ENCODE measurements around the gene CALN1. TPM values are rescaled to one million over a fixed set of nuclear protein-coding genes. Genes with fewer than 3 reads are reported as not detected.

CALN1 gene
- total RNA-seq, 1 experiment from 2014 or later: not detected

DNA sequence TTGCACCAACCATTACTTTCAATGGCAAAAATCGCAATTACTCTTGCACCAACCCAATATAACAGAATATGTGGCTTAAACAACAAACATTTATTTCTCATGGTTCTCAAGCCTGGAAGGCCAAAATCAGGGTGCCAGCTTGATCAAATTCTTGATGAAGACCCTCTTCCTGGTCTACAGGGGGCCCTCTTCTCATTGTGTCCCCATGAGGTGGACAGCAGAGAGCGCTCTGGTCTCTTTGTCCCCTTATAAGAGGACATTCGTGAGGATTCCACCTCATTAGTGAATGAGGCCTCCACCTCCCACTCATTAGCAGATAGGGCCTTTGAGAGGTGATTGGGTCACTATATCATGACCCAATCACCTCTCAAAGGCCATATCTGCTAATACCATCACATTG is 120.0 kb downstream of the CALN1 start:
- Histone ChIP-seq H3K36me3 (ENCODE audit: insufficient read depth, low read length) (no peaks in the 10 kb centered on the region), H3K4me1 (ENCODE audit: low read length) (no peaks in the 10 kb centered on the region), H3K9ac (ENCODE audit: low read length) (no peak overlapping the region), H2AFZ (ENCODE audit: low read length) (no peak overlapping the region), H3K27me3 (ENCODE audit: low read length) (no peaks in the 10 kb centered on the region; the same call in 1 of the 2 replicates), H3K79me2 (ENCODE audit: low read length) (no peaks in the 10 kb centered on the region), H3K9me3 (ENCODE audit: low read length) (no peaks in the 10 kb centered on the region), H3K4me3 (ENCODE audit: low read length) (no peak overlapping the region), H3K9me2 (replicated peaks; ENCODE audit: insufficient read depth, low read length) (no peaks in the 10 kb centered on the region), H3K27ac (ENCODE audit: low read length) (no peak overlapping the region), H4K20me1 (ENCODE audit: insufficient read depth, low read depth, low read length) (no peaks in the 10 kb centered on the region), H3K4me2 (ENCODE audit: low read depth, low read length, poor library complexity, severe bottlenecking) (no peak overlapping the region)
- DNase-seq: no peak

DNA sequence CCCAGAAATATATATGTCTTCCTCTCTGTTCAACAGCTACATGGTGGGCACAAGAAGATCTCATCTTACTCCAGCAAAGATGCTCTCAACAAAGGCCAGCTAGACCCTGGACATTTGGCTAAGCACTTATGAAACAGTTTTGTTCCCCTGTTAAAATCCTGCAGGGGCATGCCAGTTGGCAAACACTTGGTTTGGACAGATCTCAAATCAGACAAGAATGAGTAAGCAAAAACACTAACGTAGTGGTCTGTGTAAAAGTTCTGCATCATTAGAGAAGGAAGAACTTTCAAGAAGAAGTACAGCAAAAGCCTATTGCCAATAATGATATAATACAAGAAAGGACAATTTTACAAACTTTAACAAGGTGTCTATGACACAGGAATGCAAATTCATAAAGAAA is 125.6 kb downstream of the CALN1 start:
- H4K20me1 ChIP-seq (ENCODE audit: insufficient read depth, low read depth, low read length): no peaks in the 10 kb centered on the region
- H3K36me3 ChIP-seq (ENCODE audit: insufficient read depth, low read length): no peaks in the 10 kb centered on the region
- no peak overlapping the region for H3K4me2 ChIP-seq (ENCODE audit: low read depth, low read length, poor library complexity, severe bottlenecking)
- DNase-seq: no peak
- no peaks in the 10 kb centered on the region; the same call in 1 of the 2 replicates for H3K27me3 ChIP-seq (ENCODE audit: low read length)
- H3K27ac ChIP-seq (ENCODE audit: low read length): no peak overlapping the region
- no peaks in the 10 kb centered on the region for H3K9me2 ChIP-seq (replicated peaks; ENCODE audit: insufficient read depth, low read length)
- H3K79me2 ChIP-seq (ENCODE audit: low read length): no peaks in the 10 kb centered on the region
- no peak overlapping the region for H3K9ac ChIP-seq (ENCODE audit: low read length)
- H3K4me1 ChIP-seq (ENCODE audit: low read length): no peaks in the 10 kb centered on the region
- H3K4me3 ChIP-seq (ENCODE audit: low read length): no peak overlapping the region
- H2AFZ ChIP-seq (ENCODE audit: low read length): no peak overlapping the region
- no peaks in the 10 kb centered on the region for H3K9me3 ChIP-seq (ENCODE audit: low read length)

DNA sequence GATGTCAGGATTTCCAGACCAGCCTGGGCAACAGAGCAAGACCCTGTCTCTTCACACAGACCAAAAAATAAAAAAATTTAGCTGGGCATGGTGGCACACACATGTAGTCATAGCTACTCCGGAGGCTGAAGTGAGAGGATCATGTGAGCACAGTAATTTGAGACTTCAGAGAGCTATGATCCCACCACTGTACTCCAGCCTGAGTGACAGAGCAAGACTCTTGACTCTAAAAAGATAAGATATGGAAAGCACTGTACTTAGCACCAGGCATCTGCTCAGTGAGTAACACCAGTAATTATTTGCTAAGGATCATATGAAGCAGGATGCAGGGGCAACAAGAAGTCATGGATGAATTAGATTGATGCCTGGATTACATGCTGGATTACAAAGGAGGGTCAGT is 128.8 kb downstream of the CALN1 start:
- no peaks in the 10 kb centered on the region for H3K27me3 ChIP-seq (ENCODE audit: low read length)
- no peak overlapping the region for H3K4me2 ChIP-seq (ENCODE audit: low read depth, low read length, poor library complexity, severe bottlenecking)
- no peak overlapping the region for H3K27ac ChIP-seq (ENCODE audit: low read length)
- H3K9me3 ChIP-seq (ENCODE audit: low read length): no peaks in the 10 kb centered on the region
- H3K36me3 ChIP-seq (ENCODE audit: insufficient read depth, low read length): no peaks in the 10 kb centered on the region
- no peaks in the 10 kb centered on the region for H4K20me1 ChIP-seq (ENCODE audit: insufficient read depth, low read depth, low read length)
- H3K9ac ChIP-seq (ENCODE audit: low read length): no peak overlapping the region
- H2AFZ ChIP-seq (ENCODE audit: low read length): no peak overlapping the region
- H3K9me2 ChIP-seq (replicated peaks; ENCODE audit: insufficient read depth, low read length): no peaks in the 10 kb centered on the region
- H3K4me1 ChIP-seq (ENCODE audit: low read length): no peaks in the 10 kb centered on the region
- no peak overlapping the region for H3K4me3 ChIP-seq (ENCODE audit: low read length)
- H3K79me2 ChIP-seq (ENCODE audit: low read length): no peaks in the 10 kb centered on the region
- no peak for DNase-seq

DNA sequence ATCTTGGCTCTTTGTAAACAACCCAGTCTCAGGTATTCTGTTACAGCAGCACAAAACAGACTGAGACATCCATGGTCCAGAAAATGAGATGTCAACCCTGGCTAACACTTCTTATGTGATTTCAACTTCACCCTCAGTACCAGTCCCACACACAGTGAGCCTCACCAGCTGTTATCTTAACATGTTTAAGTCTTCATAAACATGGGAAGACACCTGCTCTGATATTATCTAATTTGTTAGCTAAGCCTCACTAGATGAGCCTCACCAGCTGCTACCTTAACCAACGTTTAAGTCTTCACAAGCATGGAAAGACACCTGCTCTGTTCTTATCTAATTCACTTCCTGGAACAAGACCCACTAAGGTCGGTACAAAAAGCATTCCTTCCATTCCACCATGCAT is 130.8 kb downstream of the CALN1 start:
- Histone ChIP-seq H3K9ac (ENCODE audit: low read length) (no peak overlapping the region), H3K36me3 (ENCODE audit: insufficient read depth, low read length) (no peaks in the 10 kb centered on the region), H3K9me3 (ENCODE audit: low read length) (no peaks in the 10 kb centered on the region), H3K4me1 (ENCODE audit: low read length) (no peaks in the 10 kb centered on the region), H4K20me1 (ENCODE audit: insufficient read depth, low read depth, low read length) (no peaks in the 10 kb centered on the region), H3K9me2 (replicated peaks; ENCODE audit: insufficient read depth, low read length) (no peaks in the 10 kb centered on the region), H3K4me2 (ENCODE audit: low read depth, low read length, poor library complexity, severe bottlenecking) (no peak overlapping the region), H2AFZ (ENCODE audit: low read length) (no peak overlapping the region), H3K27me3 (ENCODE audit: low read length) (no peaks in the 10 kb centered on the region), H3K27ac (ENCODE audit: low read length) (no peak overlapping the region), H3K79me2 (ENCODE audit: low read length) (no peaks in the 10 kb centered on the region), H3K4me3 (ENCODE audit: low read length) (no peak overlapping the region)
- no peak for DNase-seq

DNA sequence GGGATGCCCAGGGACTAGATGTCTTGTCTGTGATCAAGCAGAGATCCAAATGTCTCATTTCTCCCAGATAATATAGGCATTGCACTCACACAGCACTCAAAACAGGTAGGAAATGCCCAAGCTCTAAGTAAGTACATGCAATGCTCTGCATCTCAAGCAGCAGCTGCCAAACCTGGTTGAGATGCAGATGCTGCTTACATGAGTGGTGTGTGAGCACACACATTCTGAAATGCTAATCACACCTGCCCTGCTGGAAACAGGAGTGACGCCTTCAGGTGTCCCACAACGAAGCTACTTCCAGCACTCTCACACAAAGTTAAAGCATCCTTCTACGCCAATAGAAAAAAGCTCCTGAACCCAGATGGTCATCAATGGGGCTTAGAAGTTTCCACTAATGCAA is 132.9 kb downstream of the CALN1 start:
- Histone ChIP-seq H3K4me1 (ENCODE audit: low read length) (no peaks in the 10 kb centered on the region), H3K27me3 (ENCODE audit: low read length) (no peaks in the 10 kb centered on the region), H3K79me2 (ENCODE audit: low read length) (no peaks in the 10 kb centered on the region), H3K36me3 (ENCODE audit: insufficient read depth, low read length) (no peaks in the 10 kb centered on the region), H3K9ac (ENCODE audit: low read length) (no peak overlapping the region), H3K4me2 (ENCODE audit: low read depth, low read length, poor library complexity, severe bottlenecking) (no peak overlapping the region), H2AFZ (ENCODE audit: low read length) (no peak overlapping the region), H4K20me1 (ENCODE audit: insufficient read depth, low read depth, low read length) (no peaks in the 10 kb centered on the region), H3K9me3 (ENCODE audit: low read length) (no peaks in the 10 kb centered on the region), H3K9me2 (replicated peaks; ENCODE audit: insufficient read depth, low read length) (no peaks in the 10 kb centered on the region), H3K4me3 (ENCODE audit: low read length) (no peak overlapping the region), H3K27ac (ENCODE audit: low read length) (no peak overlapping the region)
- no peak for DNase-seq

DNA sequence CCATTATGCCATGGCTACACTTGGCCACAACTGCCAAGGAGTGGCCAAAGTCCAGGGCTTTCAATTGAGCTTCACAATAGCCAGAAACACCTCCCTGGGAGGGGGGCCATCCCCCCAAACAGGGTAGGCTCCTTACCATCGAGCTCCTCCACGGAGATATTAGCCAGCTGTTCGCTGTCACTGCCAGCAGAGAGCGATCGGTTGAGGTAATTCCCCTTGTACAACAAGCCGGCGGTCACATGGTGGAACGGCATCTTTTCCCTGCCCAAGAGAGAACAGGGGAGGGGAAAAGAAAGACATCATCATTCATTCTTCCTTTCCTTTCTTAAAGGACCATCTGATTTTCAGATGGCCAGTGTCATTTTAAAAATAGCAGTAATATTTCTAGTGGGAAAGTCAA is 133.6 kb downstream of the CALN1 start:
- Histone ChIP-seq H3K4me1 (ENCODE audit: low read length) (no peaks in the 10 kb centered on the region), H3K9me3 (ENCODE audit: low read length) (no peaks in the 10 kb centered on the region), H3K27me3 (ENCODE audit: low read length) (no peaks in the 10 kb centered on the region), H3K4me3 (ENCODE audit: low read length) (no peak overlapping the region), H3K36me3 (ENCODE audit: insufficient read depth, low read length) (no peaks in the 10 kb centered on the region), H3K27ac (ENCODE audit: low read length) (no peak overlapping the region), H3K79me2 (ENCODE audit: low read length) (no peaks in the 10 kb centered on the region), H3K9me2 (replicated peaks; ENCODE audit: insufficient read depth, low read length) (no peaks in the 10 kb centered on the region), H3K4me2 (ENCODE audit: low read depth, low read length, poor library complexity, severe bottlenecking) (no peak overlapping the region), H2AFZ (ENCODE audit: low read length) (no peak overlapping the region), H4K20me1 (ENCODE audit: insufficient read depth, low read depth, low read length) (no peaks in the 10 kb centered on the region), H3K9ac (ENCODE audit: low read length) (no peak overlapping the region)
- DNase-seq: no peak

DNA sequence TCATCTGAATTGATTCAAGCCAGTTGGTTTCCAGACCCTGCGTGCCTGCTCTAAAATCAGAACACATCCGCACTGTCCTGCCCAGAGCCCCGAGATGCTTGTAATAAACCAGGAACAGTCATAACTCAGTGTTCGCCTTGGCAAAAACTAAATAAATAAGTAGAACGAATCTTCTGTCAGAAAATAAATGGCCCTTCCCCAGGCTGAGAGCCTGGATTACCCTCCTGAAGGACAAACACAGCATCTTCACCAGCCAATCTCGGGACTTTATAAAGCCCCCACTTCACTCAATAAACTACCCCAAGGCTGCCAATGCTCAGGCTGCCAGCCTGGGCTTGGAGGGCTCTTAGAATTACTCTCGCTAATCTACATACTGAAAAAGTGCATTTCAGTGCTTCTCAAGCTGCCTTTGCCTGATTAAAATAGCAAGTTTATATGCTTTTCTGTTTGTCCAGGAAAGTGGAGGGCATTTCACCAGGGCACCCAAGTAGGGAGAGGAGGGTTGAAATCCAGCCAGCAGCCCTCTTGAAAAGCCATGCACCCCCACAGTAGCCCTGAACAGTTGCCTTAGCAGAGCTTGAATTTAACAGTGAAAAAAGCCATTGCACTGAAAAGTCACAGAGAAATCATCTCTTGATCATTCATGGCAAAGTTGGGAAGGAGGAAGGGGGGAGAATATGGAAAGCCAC is 136.6 kb downstream of the CALN1 start:
- no peak for DNase-seq
- Histone ChIP-seq H3K9me3 (ENCODE audit: low read length) (no peaks in the 10 kb centered on the region), H3K36me3 (ENCODE audit: insufficient read depth, low read length) (no peaks in the 10 kb centered on the region), H3K4me1 (ENCODE audit: low read length) (no peaks in the 10 kb centered on the region), H3K4me2 (ENCODE audit: low read depth, low read length, poor library complexity, severe bottlenecking) (no peak overlapping the region), H2AFZ (ENCODE audit: low read length) (no peak overlapping the region), H4K20me1 (ENCODE audit: insufficient read depth, low read depth, low read length) (no peaks in the 10 kb centered on the region), H3K9ac (ENCODE audit: low read length) (no peak overlapping the region), H3K4me3 (ENCODE audit: low read length) (no peak overlapping the region), H3K27ac (ENCODE audit: low read length) (no peak overlapping the region), H3K9me2 (replicated peaks; ENCODE audit: insufficient read depth, low read length) (no peaks in the 10 kb centered on the region), H3K27me3 (ENCODE audit: low read length) (no peaks in the 10 kb centered on the region), H3K79me2 (ENCODE audit: low read length) (no peaks in the 10 kb centered on the region)

DNA sequence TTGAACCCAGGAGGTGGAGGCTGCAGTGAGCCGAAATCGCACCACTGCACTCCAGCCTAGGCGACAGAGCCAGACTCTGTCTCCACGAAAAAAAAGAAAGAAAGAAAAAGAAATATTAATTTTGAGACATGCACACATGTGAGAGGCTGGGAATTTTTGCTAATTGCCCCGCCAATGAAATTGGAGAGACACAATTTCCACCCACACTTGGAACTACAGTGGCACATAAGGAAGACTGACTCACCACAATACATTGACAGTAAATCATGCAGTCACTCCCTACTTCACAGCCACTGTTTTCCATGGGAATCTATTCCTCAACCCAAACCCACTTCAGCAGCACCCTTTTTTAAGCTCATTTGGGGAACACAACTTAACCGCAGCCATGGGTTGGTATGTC is 139.7 kb downstream of the CALN1 start:
- no peak overlapping the region for H2AFZ ChIP-seq (ENCODE audit: low read length)
- no peaks in the 10 kb centered on the region for H4K20me1 ChIP-seq (ENCODE audit: insufficient read depth, low read depth, low read length)
- DNase-seq: no peak
- no peak overlapping the region for H3K4me2 ChIP-seq (ENCODE audit: low read depth, low read length, poor library complexity, severe bottlenecking)
- no peaks in the 10 kb centered on the region for H3K4me1 ChIP-seq (ENCODE audit: low read length)
- H3K27ac ChIP-seq (ENCODE audit: low read length): no peak overlapping the region
- no peaks in the 10 kb centered on the region for H3K79me2 ChIP-seq (ENCODE audit: low read length)
- no peaks in the 10 kb centered on the region for H3K9me3 ChIP-seq (ENCODE audit: low read length)
- no peak overlapping the region for H3K9ac ChIP-seq (ENCODE audit: low read length)
- H3K4me3 ChIP-seq (ENCODE audit: low read length): no peak overlapping the region
- no peaks in the 10 kb centered on the region for H3K36me3 ChIP-seq (ENCODE audit: insufficient read depth, low read length)
- no peaks in the 10 kb centered on the region for H3K9me2 ChIP-seq (replicated peaks; ENCODE audit: insufficient read depth, low read length)
- no peaks in the 10 kb centered on the region for H3K27me3 ChIP-seq (ENCODE audit: low read length)
